ENCODE data around the gene ITGB4. TPM values are rescaled to one million over a fixed set of nuclear protein-coding genes. Genes with fewer than 3 reads are reported as not detected.

ITGB4 gene
- total and polyA plus RNA-seq, 2 of the 13 experiments (the other 11 are each of a cell fraction or from before 2014, with no cell fraction given) = 6.9 to 14.5 TPM

GRCh38 chr17:75784473-75785015 lies 63.3 kb downstream of the ITGB4 start, which contains the start of gene UNK (continued):
- TF ChIP-seq HOMEZ (CRISPR knock-in tag; IDR thresholded peaks at IDR 0.05; ENCODE audit: low read depth) = no peak; the same call in 1 of the 2 replicates
- TF ChIP-seq ZSCAN9 (CRISPR knock-in tag; IDR thresholded peaks at IDR 0.05; ENCODE audit: borderline replicate concordance) = no peak; the same call in 1 of the 2 replicates
- TF ChIP-seq ZSCAN30 (CRISPR knock-in tag; IDR thresholded peaks at IDR 0.05) = no peak
- no peak for TF ChIP-seq ZNF713 (CRISPR knock-in tag; IDR thresholded peaks at IDR 0.05)
- TF ChIP-seq TAF1 (CRISPR knock-in tag; IDR thresholded peaks at IDR 0.05) = no peak
- TF ChIP-seq ZNF276 (CRISPR knock-in tag; IDR thresholded peaks at IDR 0.05; ENCODE audit: low read depth) = no peak
- no peak; the same call in 1 of the 2 replicates for TF ChIP-seq ZXDC (CRISPR knock-in tag; IDR thresholded peaks at IDR 0.05)
- 0 out of 2 replicates have a peak, but pooled peaks have one; percentile 14 for TF ChIP-seq ZBTB26 (CRISPR knock-in tag; IDR thresholded peaks at IDR 0.05; ENCODE audit: borderline replicate concordance)
- TF ChIP-seq ZNF350 (CRISPR knock-in tag; IDR thresholded peaks at IDR 0.05; ENCODE audit: borderline replicate concordance, low read depth) = 0 out of 2 replicates have a peak, but pooled peaks have one; percentile 31
- TF ChIP-seq DMAP1 (CRISPR knock-in tag; IDR thresholded peaks at IDR 0.05) = no peak; the same call in 1 of the 2 replicates
- TF ChIP-seq POLR2AphosphoS5 (IDR thresholded peaks at IDR 0.05; ENCODE audit: low read depth, low read length) = peak; percentile 85
- no peak for TF ChIP-seq MAFG (CRISPR knock-in tag; IDR thresholded peaks at IDR 0.05)
- TF ChIP-seq KLF16 (CRISPR knock-in tag; IDR thresholded peaks at IDR 0.05) = no peak; a peak in 1 of 4 replicates
- peak; percentile 82 for TF ChIP-seq PATZ1 (CRISPR knock-in tag; IDR thresholded peaks at IDR 0.05)
- peak; percentile 86; the same call in 1 of the 2 replicates for TF ChIP-seq ZNF564 (CRISPR knock-in tag; IDR thresholded peaks at IDR 0.05)
- 0 out of 2 replicates have a peak, but pooled peaks have one; percentile 64 for TF ChIP-seq ZNF709 (CRISPR knock-in tag; IDR thresholded peaks at IDR 0.05)
- no peak for TF ChIP-seq ZGPAT (CRISPR knock-in tag; IDR thresholded peaks at IDR 0.05)
- no peak for TF ChIP-seq ZBTB42 (CRISPR knock-in tag; IDR thresholded peaks at IDR 0.05)
- TF ChIP-seq RAD51 (IDR thresholded peaks at IDR 0.05; ENCODE audit: borderline replicate concordance) = no peak
